C4-2B (cell line): Measurements from ENCODE around the gene APIP.

Source experiments
- H3K27ac ChIP-seq: fragments of 450-650 bp; 2 replicates; pipeline ENCODE4 v1.5.1; 2017
- CTCF ChIP-seq: fragments of 450-650 bp; conservative IDR thresholded peaks from 2 replicates; pipeline ENCODE4 v1.5.1; 2017; ENCODE audit warnings: mild to moderate bottlenecking
- ZFX ChIP-seq: fragments of 450-650 bp; IDR thresholded peaks from 2 replicates; pipeline ENCODE4 v1.6.1; 2017

APIP gene

GRCh38 chr11:34916015-34916842 is at the start of gene APIP, which contains the start of gene PDHX:
APIP (minus strand) TSS chr11:34916379; CDS start chr11:34916284, 95 bp downstream.
PDHX (plus strand) TSS chr11:34916618; CDS start chr11:34916656, 38 bp downstream.
- H3K27ac ChIP-seq = peak within 1 kb of the TSS; percentile 98
- no peak for TF ChIP-seq CTCF
- peak; percentile 79 for TF ChIP-seq ZFX

GRCh38 chr11:34964610-34965331 is 48.6 kb upstream of the APIP start:
- no peak overlapping the region for H3K27ac ChIP-seq
- TF ChIP-seq ZFX (no peak), CTCF (no peak)

- TF ChIP-seq ZFX (no peak), CTCF (no peak)
- H3K27ac ChIP-seq = no peak overlapping the region
Measured at GRCh38 chr11:34963351-34963750, 47.2 kb upstream of the APIP start.

- H3K27ac ChIP-seq = no peak overlapping the region
- TF ChIP-seq CTCF (no peak), ZFX (no peak)
Measured at GRCh38 chr11:34962034-34962433, 45.9 kb upstream of the APIP start.

- H3K27ac ChIP-seq = no peak overlapping the region
- TF ChIP-seq ZFX = no peak
- no peak for TF ChIP-seq CTCF
Measured at GRCh38 chr11:34960277-34960676, 44.1 kb upstream of the APIP start.

- no peak overlapping the region for H3K27ac ChIP-seq
- TF ChIP-seq ZFX (no peak), CTCF (no peak)
Measured at GRCh38 chr11:34959770-34960169, 43.6 kb upstream of the APIP start.

GRCh38 chr11:34957606-34958005 is 41.4 kb upstream of the APIP start:
- TF ChIP-seq CTCF (no peak), ZFX (no peak)
- no peak overlapping the region for H3K27ac ChIP-seq
